NOMO-1 treated with DMSO at 0.1 percent for 48 hours (cell line): ENCODE measurements around the gene FMC1.
"Not testable (repeated sequence)": the region's sequence is repeated elsewhere in the genome, so short reads cannot be mapped to it uniquely, and the experiment has no call there.

ENCODE experiments used
- DNase-seq: peaks from one replicate; lab custom pipeline; 2025; ENCODE audit not compliant: unreplicated experiment; lab: John Stamatoyannopoulos, UW

Gene FMC1

GRCh38 chr7:139341058-139341775, at the start of gene FMC1:
Gene FMC1, plus strand, starts transcription at chr7:139341337. Its CDS starts 48 bp downstream, at chr7:139341385.
- peak; percentile 72 for DNase-seq

GRCh38 chr7:139292821-139293220, 48.3 kb upstream of the FMC1 start:
- DNase-seq: no peak

GRCh38 chr7:139293534-139293933, 47.6 kb upstream of the FMC1 start:
- no peak for DNase-seq

GRCh38 chr7:139294241-139294640, 46.9 kb upstream of the FMC1 start:
- DNase-seq: no peak

- no peak for DNase-seq
Measured at GRCh38 chr7:139294951-139295575, 46.1 kb upstream of the FMC1 start.

GRCh38 chr7:139297795-139298194, 43.3 kb upstream of the FMC1 start:
- DNase-seq: no peak

- no peak for DNase-seq
Measured at GRCh38 chr7:139299296-139299695, 41.8 kb upstream of the FMC1 start.

GRCh38 chr7:139300390-139300789, 40.7 kb upstream of the FMC1 start:
- DNase-seq: no peak

GRCh38 chr7:139304517-139304916, 36.6 kb upstream of the FMC1 start:
- DNase-seq: no peak

GRCh38 chr7:139317939-139318505, 23.1 kb upstream of the FMC1 start:
- no peak for DNase-seq

GRCh38 chr7:139321071-139321745, 19.9 kb upstream of the FMC1 start:
- no peak for DNase-seq

GRCh38 chr7:139324709-139325108, 16.4 kb upstream of the FMC1 start:
- not testable (repeated sequence) for DNase-seq

- DNase-seq: no peak
Measured at GRCh38 chr7:139328375-139328774, 12.8 kb upstream of the FMC1 start.

GRCh38 chr7:139329119-139329518, 12.0 kb upstream of the FMC1 start:
- no peak for DNase-seq

- no peak for DNase-seq
Measured at GRCh38 chr7:139330333-139331030, 10.7 kb upstream of the FMC1 start.

GRCh38 chr7:139332697-139333359, 8.3 kb upstream of the FMC1 start:
- DNase-seq: no peak

- not testable (repeated sequence) for DNase-seq
Measured at GRCh38 chr7:139333443-139333842, 7.7 kb upstream of the FMC1 start.

GRCh38 chr7:139334399-139335150, 6.6 kb upstream of the FMC1 start:
- DNase-seq: no peak

- no peak for DNase-seq
Measured at GRCh38 chr7:139339025-139339424, 2.1 kb upstream of the FMC1 start.

- DNase-seq: no peak
Measured at GRCh38 chr7:139339698-139340036, 1.5 kb upstream of the FMC1 start.
